Thyroid gland (tissue), 4 donors: ENCODE measurements around the gene IFITM1.

Experiments
- CTCF ChIP-seq, 6 experiments: fragments of 200-600 bp in 3 of 6; fragments of 450-650 bp in 3 of 6; sonication (generic) in 3 of 6; IDR thresholded peaks; one replicate each; pipeline ENCODE4 v1.5.1; 2016 to 2019; ENCODE audit warnings: antibody characterized with exemption in 6 of 6, mild to moderate bottlenecking in 2 of 6, inconsistent platforms in 1 of 6, moderate library complexity in 1 of 6
- POLR2A ChIP-seq, 2 donors: fragments of 450-650 bp; IDR thresholded peaks; one replicate each; pipeline ENCODE4 v1.6.1; 2017; ENCODE audit warnings: antibody characterized with exemption in 2 of 2, mild to moderate bottlenecking in 2 of 2, moderate library complexity in 1 of 2

- TF ChIP-seq POLR2A (IDR thresholded peaks at IDR 0.05) (no peak), CTCF (IDR thresholded peaks at IDR 0.05) (no peak)
These were observed 30.3 kb upstream of the IFITM1 start for GRCh38 chr11:283405-284104.
